Naive B cell (primary cell): ENCODE results near the gene VIT. TPM values are rescaled to one million over a fixed set of nuclear protein-coding genes. Genes with fewer than 3 reads are reported as not detected.
A peak's percentile ranks its signal among the peaks of the same experiment; 100 is the strongest.

Experiments used
- ATAC-seq, 2 donors: fragments of 150-1000 bp; cut with Tn5 transposase; 2 replicates each; pipeline ENCODE4 v1.10.0; 2021; ENCODE audit warnings: low read depth in 2 of 2, mild to moderate bottlenecking in 2 of 2, moderate library complexity in 2 of 2
- DNase-seq: peaks from one replicate; pipeline ENCODE4 v3.0.0; 2022
- H3K27ac Mint-ChIP-seq, 6 donors: one replicate each; pipeline ENCODE4 v1.8.0; 2020 to 2022; ENCODE audit warnings: mild to moderate bottlenecking in 6 of 6, mixed read lengths in 6 of 6, moderate library complexity in 5 of 6, inconsistent platforms in 2 of 6
- H3K27me3 Mint-ChIP-seq, 3 donors: one replicate each; pipeline ENCODE4 v1.8.0; 2021 to 2022; ENCODE audit warnings: mixed read lengths in 3 of 3, mild to moderate bottlenecking in 1 of 3
- H3K36me3 Mint-ChIP-seq, 2 donors: one replicate each; pipeline ENCODE4 v1.8.0; 2020 to 2022; ENCODE audit warnings: mixed read lengths in 2 of 2, inconsistent platforms in 1 of 2, mild to moderate bottlenecking in 1 of 2
- H3K4me1 Mint-ChIP-seq, 3 donors: one replicate each; pipeline ENCODE4 v1.8.0; 2020 to 2022; ENCODE audit warnings: mixed read lengths in 3 of 3, inconsistent platforms in 1 of 3, mild to moderate bottlenecking in 1 of 3, moderate library complexity in 1 of 3
- H3K4me3 Mint-ChIP-seq, 8 donors: one replicate each; pipeline ENCODE4 v1.8.0; 2020 to 2022; ENCODE audit warnings: mild to moderate bottlenecking in 8 of 8, mixed read lengths in 8 of 8, moderate library complexity in 8 of 8, inconsistent platforms in 2 of 8
- H3K9me3 Mint-ChIP-seq, 7 donors: one replicate each; pipeline ENCODE4 v1.8.0; 2020 to 2022; ENCODE audit warnings: mixed read lengths in 7 of 7, mild to moderate bottlenecking in 5 of 7, inconsistent platforms in 2 of 7, moderate library complexity in 1 of 7
- polyA plus RNA-seq, 6 donors: library from polyadenylated mRNA; unstranded; fragments of 300-500 nt; fragmentation: Illumina TruSeq; gene quantifications; one replicate each; pipeline ENCODE4 v1.2.3, GENCODE V29; 2021; ENCODE audit warnings: low read depth in 6 of 6

The VIT gene
- polyA plus RNA-seq, 6 donors from 2014 or later = not detected

- H3K27me3 Mint-ChIP-seq = peaks cover 0 to 11% (median 0%) of the 10 kb centered on the region in 3 donors
- H3K4me3 Mint-ChIP-seq = no peak overlapping the region
- ATAC-seq (no peak), DNase-seq (no peak)
- no peaks in the 10 kb centered on the region for H3K36me3 Mint-ChIP-seq
- H3K9me3 Mint-ChIP-seq = peaks cover 0 to 1% (median 0%) of the 10 kb centered on the region in 7 donors
- no peaks in the 10 kb centered on the region for H3K4me1 Mint-ChIP-seq
- peak overlapping the region in 1 of 6 donors; percentile 56 for H3K27ac Mint-ChIP-seq
These were observed 74.2 kb downstream of the VIT start for GRCh38 chr2:36770542-36771287.

GRCh38 chr2:36771671-36772070, 75.2 kb downstream of the VIT start:
- Mint-ChIP-seq H3K4me3 (no peak overlapping the region), H3K36me3 (no peaks in the 10 kb centered on the region), H3K9me3 (peaks cover 0 to 1% (median 0%) of the 10 kb centered on the region in 7 donors), H3K27me3 (peaks cover 0 to 11% (median 0%) of the 10 kb centered on the region in 3 donors), H3K4me1 (no peaks in the 10 kb centered on the region), H3K27ac (no peak overlapping the region)
- ATAC-seq (no peak), DNase-seq (no peak)

GRCh38 chr2:36773947-36774346, 77.4 kb downstream of the VIT start:
- no peaks in the 10 kb centered on the region for H3K36me3 Mint-ChIP-seq
- H3K4me1 Mint-ChIP-seq = no peaks in the 10 kb centered on the region
- peaks cover 0 to 1% (median 0%) of the 10 kb centered on the region in 7 donors for H3K9me3 Mint-ChIP-seq
- ATAC-seq (no peak), DNase-seq (no peak)
- H3K27me3 Mint-ChIP-seq = peaks cover 0 to 11% (median 0%) of the 10 kb centered on the region in 3 donors
- no peak overlapping the region for H3K4me3 Mint-ChIP-seq
- H3K27ac Mint-ChIP-seq = no peak overlapping the region

- peaks cover 0 to 1% (median 0%) of the 10 kb centered on the region in 7 donors for H3K9me3 Mint-ChIP-seq
- H3K36me3 Mint-ChIP-seq = no peaks in the 10 kb centered on the region
- no peaks in the 10 kb centered on the region for H3K4me1 Mint-ChIP-seq
- ATAC-seq = no peak
- no peak for DNase-seq
- no peak overlapping the region for H3K4me3 Mint-ChIP-seq
- H3K27ac Mint-ChIP-seq = no peak overlapping the region
- peaks cover 0 to 6% (median 0%) of the 10 kb centered on the region in 3 donors for H3K27me3 Mint-ChIP-seq
These were observed 78.8 kb downstream of the VIT start for GRCh38 chr2:36775261-36775660.

- no peak for DNase-seq
- H3K27me3 Mint-ChIP-seq = peaks cover 0 to 1% (median under 1%) of the 10 kb centered on the region in 3 donors
- H3K9me3 Mint-ChIP-seq = no peaks in the 10 kb centered on the region
- no peaks in the 10 kb centered on the region for H3K36me3 Mint-ChIP-seq
- ATAC-seq = no peak
- H3K4me1 Mint-ChIP-seq = no peaks in the 10 kb centered on the region
- H3K27ac Mint-ChIP-seq = no peak overlapping the region
- no peak overlapping the region for H3K4me3 Mint-ChIP-seq
These were observed 79.3 kb downstream of the VIT start for GRCh38 chr2:36775806-36776205.

GRCh38 chr2:36777272-36777671, 80.8 kb downstream of the VIT start:
- DNase-seq = no peak
- no peak overlapping the region for H3K4me3 Mint-ChIP-seq
- H3K27ac Mint-ChIP-seq = no peak overlapping the region
- no peaks in the 10 kb centered on the region for H3K4me1 Mint-ChIP-seq
- H3K36me3 Mint-ChIP-seq = no peaks in the 10 kb centered on the region
- peaks cover 0 to 14% (median 0%) of the 10 kb centered on the region in 3 donors for H3K27me3 Mint-ChIP-seq
- no peak for ATAC-seq
- H3K9me3 Mint-ChIP-seq = no peaks in the 10 kb centered on the region

GRCh38 chr2:36777788-36778187, 81.3 kb downstream of the VIT start:
- Mint-ChIP-seq H3K27me3 (peaks cover 0 to 20% (median 3%) of the 10 kb centered on the region in 3 donors), H3K4me3 (no peak overlapping the region), H3K36me3 (no peaks in the 10 kb centered on the region), H3K27ac (no peak overlapping the region), H3K9me3 (no peaks in the 10 kb centered on the region), H3K4me1 (no peaks in the 10 kb centered on the region)
- ATAC-seq = no peak
- DNase-seq = no peak

GRCh38 chr2:36779462-36779861, 83.0 kb downstream of the VIT start:
- no peaks in the 10 kb centered on the region for H3K36me3 Mint-ChIP-seq

GRCh38 chr2:36780231-36780839, 83.8 kb downstream of the VIT start:
- H3K27ac Mint-ChIP-seq = peak overlapping the region in 1 of 6 donors; percentile 57
- H3K36me3 Mint-ChIP-seq = no peaks in the 10 kb centered on the region
- no peaks in the 10 kb centered on the region for H3K9me3 Mint-ChIP-seq
- ATAC-seq (no peak), DNase-seq (peak; percentile 42)
- H3K4me1 Mint-ChIP-seq = no peaks in the 10 kb centered on the region
- H3K27me3 Mint-ChIP-seq = peaks cover 6 to 30% (median 12%) of the 10 kb centered on the region in 3 donors
- no peak overlapping the region for H3K4me3 Mint-ChIP-seq

More at GRCh38 chr2:36779462-36779861, 83.0 kb downstream of the VIT start:
- Mint-ChIP-seq H3K27me3 (peaks cover 6 to 30% (median 12%) of the 10 kb centered on the region in 3 donors), H3K4me3 (no peak overlapping the region), H3K9me3 (no peaks in the 10 kb centered on the region), H3K4me1 (no peaks in the 10 kb centered on the region), H3K27ac (peak overlapping the region in 2 of 6 donors; percentile 5 to 7)
- ATAC-seq (no peak), DNase-seq (no peak)

GRCh38 chr2:36781907-36782720, 85.6 kb downstream of the VIT start:
- peaks cover 6 to 30% (median 12%) of the 10 kb centered on the region in 3 donors for H3K27me3 Mint-ChIP-seq
- H3K36me3 Mint-ChIP-seq = no peaks in the 10 kb centered on the region
- H3K4me3 Mint-ChIP-seq = no peak overlapping the region
- H3K9me3 Mint-ChIP-seq = no peaks in the 10 kb centered on the region
- no peak for ATAC-seq
- no peak overlapping the region for H3K27ac Mint-ChIP-seq
- no peak for DNase-seq
- no peaks in the 10 kb centered on the region for H3K4me1 Mint-ChIP-seq

GRCh38 chr2:36783246-36783645, 86.7 kb downstream of the VIT start:
- H3K27me3 Mint-ChIP-seq = peaks cover 6 to 30% (median 12%) of the 10 kb centered on the region in 3 donors
- H3K27ac Mint-ChIP-seq = no peak overlapping the region
- H3K9me3 Mint-ChIP-seq = no peaks in the 10 kb centered on the region
- H3K4me3 Mint-ChIP-seq = no peak overlapping the region
- DNase-seq (no peak), ATAC-seq (no peak)
- no peaks in the 10 kb centered on the region for H3K4me1 Mint-ChIP-seq
- H3K36me3 Mint-ChIP-seq = no peaks in the 10 kb centered on the region

- no peaks in the 10 kb centered on the region for H3K9me3 Mint-ChIP-seq
- H3K4me3 Mint-ChIP-seq = no peak overlapping the region
- peaks cover 6 to 30% (median 12%) of the 10 kb centered on the region in 3 donors for H3K27me3 Mint-ChIP-seq
- peaks cover 8 to 10% (median 10%) of the 10 kb centered on the region in 3 donors for H3K4me1 Mint-ChIP-seq
- no peaks in the 10 kb centered on the region for H3K36me3 Mint-ChIP-seq
- H3K27ac Mint-ChIP-seq = no peak overlapping the region
- ATAC-seq (peak; percentile 37 to 67), DNase-seq (peak; percentile 44)
These were observed 88.8 kb downstream of the VIT start for GRCh38 chr2:36785179-36785795.

GRCh38 chr2:36789181-36789804, 92.8 kb downstream of the VIT start:
- Mint-ChIP-seq H3K27ac (peak overlapping the region in 3 of 6 donors; percentile 37 to 86 (median 58)), H3K4me3 (no peak overlapping the region), H3K9me3 (no peaks in the 10 kb centered on the region), H3K27me3 (no peaks in the 10 kb centered on the region), H3K4me1 (peaks cover 8 to 10% (median 10%) of the 10 kb centered on the region in 3 donors), H3K36me3 (no peaks in the 10 kb centered on the region)
- no peak for ATAC-seq
- no peak for DNase-seq
